OCI-LY7 (cell line): ENCODE measurements around the gene INHBE.

ENCODE experiments used
- EZH2phosphoT487 ChIP-seq: fragments of 200-600 bp; sonication (generic); IDR thresholded peaks from 2 replicates; pipeline ENCODE4 v1.6.1; 2018; ENCODE audit warnings: low read depth, borderline replicate concordance, mild to moderate bottlenecking, mixed run types, antibody characterized with exemption, low read length, moderate library complexity, mixed read lengths
- TF ChIP-seq, protein P1 (sequence below): fragments of 200-600 bp; sonication (generic); conservative IDR thresholded peaks from 2 replicates; pipeline ENCODE4 v1.5.1; 2014; ENCODE audit warnings: mild to moderate bottlenecking, antibody characterized with exemption, low read length, moderate library complexity, mixed read lengths

GRCh38 chr12:57475271-57476161, 20.4 kb downstream of the INHBE start:
- TF ChIP-seq, protein P1, sequence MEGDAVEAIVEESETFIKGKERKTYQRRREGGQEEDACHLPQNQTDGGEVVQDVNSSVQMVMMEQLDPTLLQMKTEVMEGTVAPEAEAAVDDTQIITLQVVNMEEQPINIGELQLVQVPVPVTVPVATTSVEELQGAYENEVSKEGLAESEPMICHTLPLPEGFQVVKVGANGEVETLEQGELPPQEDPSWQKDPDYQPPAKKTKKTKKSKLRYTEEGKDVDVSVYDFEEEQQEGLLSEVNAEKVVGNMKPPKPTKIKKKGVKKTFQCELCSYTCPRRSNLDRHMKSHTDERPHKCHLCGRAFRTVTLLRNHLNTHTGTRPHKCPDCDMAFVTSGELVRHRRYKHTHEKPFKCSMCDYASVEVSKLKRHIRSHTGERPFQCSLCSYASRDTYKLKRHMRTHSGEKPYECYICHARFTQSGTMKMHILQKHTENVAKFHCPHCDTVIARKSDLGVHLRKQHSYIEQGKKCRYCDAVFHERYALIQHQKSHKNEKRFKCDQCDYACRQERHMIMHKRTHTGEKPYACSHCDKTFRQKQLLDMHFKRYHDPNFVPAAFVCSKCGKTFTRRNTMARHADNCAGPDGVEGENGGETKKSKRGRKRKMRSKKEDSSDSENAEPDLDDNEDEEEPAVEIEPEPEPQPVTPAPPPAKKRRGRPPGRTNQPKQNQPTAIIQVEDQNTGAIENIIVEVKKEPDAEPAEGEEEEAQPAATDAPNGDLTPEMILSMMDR = no peak
- TF ChIP-seq EZH2phosphoT487 = no peak
